ENCODE data around the gene MAP2K5.

MAP2K5 gene

DNA sequence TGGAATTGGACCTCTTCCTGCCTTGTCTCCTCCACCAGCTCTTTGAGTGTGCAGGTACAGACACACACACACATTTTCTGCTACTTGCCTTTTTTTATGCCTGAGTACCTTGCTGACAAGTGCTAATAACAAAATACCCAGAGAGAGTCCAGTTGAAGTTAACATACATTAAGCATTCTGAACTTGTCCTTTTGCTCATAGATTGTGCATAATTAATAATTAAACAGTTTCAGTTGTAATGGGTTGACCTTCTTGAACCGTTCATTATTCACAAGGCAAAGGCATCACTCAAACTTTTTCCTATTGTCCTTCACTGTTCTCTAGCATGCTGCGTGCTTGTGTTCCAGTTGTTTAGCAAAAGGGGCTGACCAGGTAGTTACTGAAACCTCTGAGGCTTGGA, 223.2 kb downstream of the MAP2K5 start:
- DNase-seq, result no peak

DNA sequence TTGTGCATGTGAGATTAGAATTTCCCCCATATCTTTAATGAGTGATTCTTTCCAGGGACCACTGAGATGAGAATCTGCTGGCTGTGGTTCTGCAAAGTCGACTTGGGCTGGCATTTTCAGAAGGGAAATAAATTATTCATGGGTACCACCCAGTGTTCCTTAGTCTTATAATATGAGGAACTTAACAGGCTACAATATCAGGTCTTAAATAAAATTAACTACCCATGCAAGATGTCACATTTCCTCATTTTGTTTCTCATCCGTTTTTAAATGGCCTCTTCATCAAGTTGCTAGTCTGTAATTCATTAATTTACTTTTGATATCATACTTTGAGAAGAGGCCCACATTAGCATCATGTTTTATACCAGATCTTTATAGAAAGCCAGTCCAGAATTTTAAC, 224.5 kb downstream of the MAP2K5 start:
- no peak for DNase-seq

DNA sequence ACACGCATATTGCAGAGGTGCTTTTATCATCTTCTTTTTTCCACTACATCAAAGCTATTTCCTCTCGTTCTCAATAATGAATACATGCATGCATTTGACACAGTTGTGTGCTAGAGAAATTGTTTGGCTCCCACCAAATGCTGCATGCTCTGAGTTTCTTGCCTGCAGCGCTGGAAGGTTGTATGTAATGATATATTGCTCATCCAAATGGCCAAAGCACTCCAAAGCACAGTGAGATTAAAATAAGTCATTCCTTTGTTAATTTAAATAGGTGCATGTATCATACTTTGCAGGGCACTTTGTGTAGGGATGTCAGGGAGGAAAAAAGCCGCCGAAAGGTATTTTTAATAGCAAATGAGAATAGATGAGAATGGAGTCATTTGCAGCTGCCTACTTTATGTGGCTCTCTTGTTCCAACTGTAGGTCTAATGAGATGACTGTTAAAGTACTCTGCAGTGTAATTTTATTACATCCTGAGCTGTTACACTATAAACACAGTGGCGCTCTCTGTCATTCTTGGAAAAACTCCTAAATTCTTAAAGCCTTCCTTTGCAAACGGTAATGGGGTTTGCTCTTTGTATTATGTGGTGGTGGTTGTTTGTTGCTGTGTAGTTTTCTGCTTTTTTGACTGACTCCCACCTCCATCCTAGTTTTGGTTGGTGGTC, 225.9 kb downstream of the MAP2K5 start:
- no peak for DNase-seq

DNA sequence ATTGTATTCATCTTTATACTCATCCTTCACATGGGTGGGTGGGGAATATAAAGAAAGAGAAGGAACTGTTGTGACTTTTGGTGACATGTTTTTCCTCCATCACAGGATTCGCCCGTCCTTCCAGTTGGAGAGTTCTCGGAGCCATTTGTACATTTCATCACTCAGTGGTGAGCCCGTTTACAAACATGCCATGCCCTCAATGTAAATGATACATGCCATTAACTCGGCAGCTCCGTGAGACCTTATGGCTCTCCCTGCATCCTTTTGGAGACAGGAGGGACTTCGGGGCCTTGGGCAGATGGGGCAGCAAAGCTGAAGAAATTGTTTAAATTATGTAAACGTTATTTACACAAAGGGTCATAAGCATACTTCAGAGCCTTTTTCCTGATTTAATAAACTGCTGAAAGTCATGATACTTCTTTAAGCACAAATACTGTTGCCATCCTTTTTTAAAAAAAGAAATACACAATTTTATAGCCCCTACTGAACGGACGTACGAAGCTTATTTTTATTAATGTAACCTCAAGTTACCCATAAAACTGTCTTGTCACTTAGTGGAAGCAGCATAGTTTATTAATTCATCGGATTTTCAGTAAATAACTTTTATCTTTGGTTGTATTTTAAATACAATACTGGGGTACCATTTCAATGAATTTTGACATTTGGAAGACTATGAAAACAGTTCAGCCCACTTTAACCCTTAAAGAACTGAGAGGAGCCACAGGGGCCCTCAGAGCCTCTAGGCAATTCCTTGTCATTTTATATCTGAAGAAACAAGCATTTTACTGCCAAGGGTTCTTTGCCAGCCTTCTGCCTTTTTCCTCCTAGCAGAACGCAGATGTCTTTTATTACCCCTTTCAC, 227.2 kb downstream of the MAP2K5 start:
- DNase-seq, result no peak

DNA sequence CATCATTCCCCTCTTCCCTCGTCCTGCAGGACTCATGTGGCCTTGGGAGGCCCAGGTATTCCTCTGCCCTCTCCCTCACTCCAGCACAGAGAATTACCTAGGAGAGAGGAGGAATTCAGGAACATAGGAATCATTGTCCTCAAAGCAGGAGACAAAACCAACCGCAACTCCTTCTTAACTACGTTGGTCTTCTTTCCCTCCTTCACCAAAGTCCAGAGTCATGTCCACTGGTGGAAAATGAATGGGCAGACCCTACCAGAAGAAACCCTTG, 227.8 kb downstream of the MAP2K5 start:
- DNase-seq, result no peak

DNA sequence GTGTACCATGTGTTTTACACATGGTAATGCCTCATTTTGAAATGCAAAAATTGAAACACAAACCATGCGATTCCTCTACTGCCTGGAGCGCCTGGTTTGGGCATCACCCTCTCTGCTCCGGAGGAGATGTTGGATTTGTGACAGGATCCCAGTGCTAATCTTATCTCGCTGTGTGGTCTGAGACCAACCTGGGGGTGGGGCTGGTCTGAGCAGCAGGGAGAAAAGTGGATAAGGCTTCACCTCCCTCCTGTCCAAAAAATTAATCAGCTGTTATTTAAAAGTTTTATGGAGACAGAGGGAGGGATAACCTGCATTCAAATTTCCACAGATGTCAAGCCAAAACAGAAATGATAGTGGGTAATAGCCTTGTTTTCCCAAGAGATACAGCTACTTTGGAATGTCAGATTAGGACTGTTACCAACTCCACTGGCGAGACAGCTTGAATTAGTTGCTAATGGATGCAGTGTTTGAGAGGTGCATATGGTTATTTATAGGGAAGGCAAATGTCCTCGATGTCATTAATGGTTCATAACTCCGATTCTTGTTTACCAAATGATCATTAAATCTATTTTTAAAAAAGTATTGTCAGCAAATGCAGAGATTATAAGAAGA, 228.8 kb downstream of the MAP2K5 start:
- no peak for DNase-seq

DNA sequence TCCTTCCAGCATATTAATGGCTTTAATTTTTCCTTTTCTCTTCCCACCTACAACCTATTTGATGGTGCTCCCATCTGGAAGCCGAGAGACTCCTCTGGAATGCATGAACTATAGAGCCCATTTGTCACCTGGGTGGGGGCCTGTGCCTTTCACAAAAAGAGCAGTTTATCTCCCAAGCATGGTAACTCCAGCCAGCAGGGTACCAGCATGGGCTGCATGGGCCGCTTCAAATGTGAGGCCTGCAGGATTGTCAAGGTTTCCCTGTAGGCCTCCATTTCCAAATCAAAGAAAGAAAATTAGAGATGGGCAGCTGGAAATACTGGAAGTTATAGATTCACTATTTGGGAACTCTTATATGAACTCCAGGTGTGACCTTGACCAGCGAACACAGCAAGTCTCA, 232.1 kb downstream of the MAP2K5 start:
- DNase-seq, result no peak

DNA sequence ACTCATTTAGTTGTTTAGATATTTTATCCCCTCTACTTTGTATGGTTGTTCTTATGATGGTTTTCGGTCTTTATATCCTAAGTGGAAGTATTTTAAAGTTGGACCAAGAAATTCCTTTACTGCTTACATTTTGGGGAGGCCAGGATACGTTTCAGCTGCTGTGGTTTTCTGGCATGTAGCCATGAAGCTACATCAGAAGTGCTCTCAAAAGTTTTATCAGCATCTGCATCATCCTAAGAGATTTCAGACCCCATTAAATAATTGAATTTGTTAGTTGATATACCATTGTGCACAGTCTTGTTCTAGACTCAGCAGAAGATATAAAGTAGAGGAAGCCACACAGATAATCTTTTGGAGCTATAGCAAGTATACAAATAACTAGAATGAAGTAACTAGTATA, 232.7 kb downstream of the MAP2K5 start:
- DNase-seq, result no peak

DNA sequence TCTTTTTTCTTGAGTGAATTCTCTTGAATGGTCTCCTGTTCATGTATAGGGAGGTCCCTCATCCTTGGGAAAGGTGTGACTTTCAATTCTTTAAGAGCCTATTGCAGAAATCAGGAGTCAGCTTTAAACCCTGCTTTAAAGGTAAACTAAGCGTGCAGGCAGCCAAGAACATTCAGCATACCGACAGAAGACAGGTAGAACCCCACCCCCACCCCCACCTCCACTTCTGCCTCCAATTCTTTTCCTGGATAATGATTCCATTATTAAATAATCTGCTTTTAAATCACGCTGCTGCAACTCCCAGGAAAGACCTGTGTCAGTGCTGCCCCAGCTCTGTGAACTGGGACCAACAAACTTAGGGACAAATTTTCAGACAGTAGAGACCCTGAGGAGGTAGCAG, 233.5 kb downstream of the MAP2K5 start:
- no peak for DNase-seq

DNA sequence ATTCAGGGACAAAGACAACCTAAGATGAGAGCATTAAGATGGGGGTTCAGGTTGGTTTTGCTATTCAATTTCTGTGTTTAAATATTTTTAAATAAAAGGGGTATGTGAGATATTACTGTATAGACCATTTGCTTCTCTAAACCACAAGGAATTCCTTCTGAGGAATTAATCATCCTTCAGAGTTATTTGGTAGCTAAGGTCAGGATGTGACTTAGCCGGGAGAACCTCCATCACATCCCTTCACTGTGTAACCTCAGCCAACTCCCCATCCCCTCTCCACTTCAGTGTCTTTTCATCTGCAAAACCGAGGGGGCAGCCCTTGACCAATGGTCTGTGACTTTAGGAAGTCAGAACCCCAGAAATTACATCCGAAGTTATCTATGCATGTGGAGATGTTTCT, 234.1 kb downstream of the MAP2K5 start:
- no peak for DNase-seq

DNA sequence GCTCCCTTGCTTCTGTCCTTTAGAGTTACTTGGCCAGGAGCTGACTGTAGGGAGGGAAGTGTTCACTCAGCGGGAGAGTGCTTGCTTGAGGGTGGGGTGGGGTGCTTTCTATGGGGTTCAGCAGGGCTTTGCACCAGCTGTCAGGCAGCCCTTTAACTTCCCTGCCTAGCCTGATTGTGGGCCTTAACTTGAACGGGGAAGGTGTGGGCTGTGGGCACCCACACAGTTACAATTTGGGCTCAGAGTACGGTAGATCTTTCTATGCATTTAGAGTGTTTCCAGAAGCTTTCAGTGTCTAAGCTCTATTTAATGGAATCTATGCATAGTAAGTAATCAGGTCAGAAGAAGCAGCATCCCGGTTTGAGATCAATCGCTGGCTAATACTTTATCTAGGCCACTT, 234.6 kb downstream of the MAP2K5 start:
- no peak for DNase-seq

DNA sequence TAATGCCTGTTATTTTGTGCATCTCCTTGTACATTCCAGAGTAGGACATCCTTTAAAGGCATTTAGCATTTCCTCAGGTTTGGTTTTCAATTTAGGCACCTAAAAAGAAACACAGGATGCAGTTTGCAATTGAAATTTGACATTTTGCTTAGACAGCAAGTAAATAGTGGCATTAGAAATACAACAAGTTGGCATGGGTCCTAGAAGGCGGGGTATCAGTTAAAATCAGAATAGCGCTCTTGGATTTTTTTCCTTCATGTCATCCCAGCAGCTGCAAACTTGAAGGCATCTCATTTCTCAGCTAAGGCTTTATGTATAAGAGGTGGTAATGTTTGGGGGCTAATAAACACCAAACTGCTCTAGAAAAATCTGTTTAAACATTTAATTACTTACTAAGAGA, 235.3 kb downstream of the MAP2K5 start:
- no peak for DNase-seq

DNA sequence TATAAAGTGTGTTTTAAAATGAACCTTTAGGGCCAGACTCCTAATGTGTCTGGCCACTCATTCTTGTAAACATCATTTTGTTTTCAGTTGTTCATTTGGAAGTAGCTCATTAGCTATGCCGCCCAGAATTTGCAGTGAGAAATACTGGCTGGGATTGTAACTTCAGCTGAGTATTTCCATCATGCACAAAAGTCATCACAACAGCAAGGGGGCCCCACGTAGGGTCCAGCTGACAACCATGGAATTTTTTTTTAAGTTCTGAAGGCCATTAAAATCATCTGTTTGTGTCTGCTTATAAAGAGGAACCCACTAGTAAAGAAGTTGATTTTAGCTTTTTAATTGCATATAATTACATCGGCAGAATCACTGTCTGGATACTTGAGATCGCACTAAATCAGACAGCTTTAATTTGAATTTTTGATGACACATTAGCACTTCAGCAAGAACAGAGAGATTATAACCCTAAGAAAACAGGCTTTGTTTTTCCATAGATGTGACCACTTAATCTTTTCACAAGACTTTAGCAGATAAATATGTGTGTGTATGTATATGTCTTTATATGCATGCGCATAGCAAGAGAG, 236.6 kb downstream of the MAP2K5 start:
- no peak for DNase-seq

DNA sequence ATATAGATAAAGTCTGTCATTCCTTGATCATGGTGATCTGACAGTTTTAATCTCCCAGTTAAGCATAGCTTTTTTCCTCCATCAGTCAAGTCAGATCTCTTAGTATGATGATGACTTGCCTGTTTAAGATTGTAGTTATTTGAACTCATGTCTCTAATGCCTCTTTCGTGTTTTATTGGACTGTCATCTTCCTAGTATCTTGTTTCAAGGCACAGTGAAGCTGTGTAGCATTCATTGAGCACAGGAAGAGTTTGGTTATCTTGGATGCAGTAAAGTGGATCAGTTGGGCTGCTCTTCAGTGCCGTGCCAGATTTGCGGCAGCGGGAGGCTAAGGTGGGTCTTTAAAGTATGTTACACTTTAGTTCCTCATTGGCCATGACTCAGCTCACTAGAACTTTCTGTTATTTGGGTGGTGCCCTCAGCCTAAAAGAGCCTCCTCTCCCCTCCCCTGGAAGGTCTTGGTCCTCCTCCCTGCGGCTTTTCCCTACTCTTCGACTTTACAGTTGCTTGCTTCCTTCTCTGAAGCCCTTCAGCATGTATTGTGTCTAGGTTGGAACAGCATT, 237.1 kb downstream of the MAP2K5 start:
- DNase-seq, result no peak

DNA sequence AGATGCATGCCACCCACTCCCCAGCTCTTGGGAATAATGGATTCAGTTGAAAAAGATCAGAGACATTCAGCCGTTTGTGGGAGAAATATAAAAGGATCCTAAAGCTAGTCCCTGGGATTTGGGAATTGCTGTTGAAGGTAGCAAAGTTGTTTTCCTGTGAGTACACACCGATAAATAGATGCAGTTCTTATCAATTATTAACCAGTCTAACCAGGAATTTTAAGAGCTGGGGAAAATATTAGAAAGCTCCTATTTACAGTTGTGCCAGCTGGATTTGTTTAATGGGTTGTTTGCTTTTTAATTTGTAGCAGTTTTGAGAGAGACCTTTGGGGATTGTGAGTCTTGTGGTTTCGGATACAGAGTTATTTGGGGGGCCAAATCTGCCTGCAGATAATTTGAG, 238.6 kb downstream of the MAP2K5 start:
- DNase-seq, result no peak

DNA sequence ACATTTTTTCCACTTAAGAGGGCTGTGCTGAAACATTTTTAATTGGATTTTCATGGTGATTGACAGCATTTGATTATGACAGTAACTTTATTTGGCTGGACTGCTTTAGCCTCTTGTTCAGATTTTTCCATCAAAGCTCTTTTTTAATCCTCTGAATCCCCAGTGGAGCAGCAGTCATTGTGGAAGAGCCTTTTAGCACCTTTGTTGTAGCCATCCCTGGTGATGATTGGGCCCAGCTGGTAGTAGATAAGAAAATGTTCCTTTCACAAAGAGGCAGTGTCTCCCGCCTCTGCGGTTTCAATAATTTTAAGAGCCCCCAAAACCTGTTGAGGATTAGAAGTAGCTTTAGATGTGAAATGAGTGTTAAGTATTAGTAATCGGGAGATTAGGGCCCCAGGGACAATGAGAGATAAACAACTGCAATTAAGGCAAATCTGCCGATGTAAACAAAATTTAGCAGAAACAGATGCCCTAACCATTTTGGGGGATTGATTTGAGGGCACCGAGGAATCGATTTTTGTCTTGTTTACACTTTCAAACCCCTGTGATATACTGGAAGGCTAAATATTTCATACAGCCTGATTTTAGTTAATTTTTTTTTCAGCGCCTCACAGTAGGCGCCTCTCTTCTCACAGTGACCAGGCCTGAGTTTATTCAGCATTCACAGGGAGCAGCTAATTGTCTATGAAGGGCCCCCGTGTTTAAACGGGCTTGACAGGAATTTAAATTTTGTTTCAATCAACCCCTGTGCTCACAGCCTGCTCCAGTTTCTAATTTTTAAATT, 239.6 kb downstream of the MAP2K5 start:
- DNase-seq, result no peak

DNA sequence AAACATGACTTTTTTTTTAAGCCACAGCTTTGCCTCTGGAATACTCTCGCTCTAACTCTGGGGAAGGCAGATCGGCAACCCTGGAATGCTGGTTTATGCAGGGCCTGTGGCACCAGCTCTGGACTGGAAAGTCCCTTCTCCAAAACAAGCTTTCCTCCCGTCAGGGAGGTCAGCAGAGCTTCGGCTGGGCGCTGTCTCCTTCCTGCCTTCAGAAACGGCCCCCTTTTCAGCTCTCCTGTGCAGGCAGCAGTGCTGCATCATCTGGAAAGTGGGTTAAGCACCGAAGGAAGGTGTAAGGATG, 240.1 kb downstream of the MAP2K5 start:
- no peak for DNase-seq

DNA sequence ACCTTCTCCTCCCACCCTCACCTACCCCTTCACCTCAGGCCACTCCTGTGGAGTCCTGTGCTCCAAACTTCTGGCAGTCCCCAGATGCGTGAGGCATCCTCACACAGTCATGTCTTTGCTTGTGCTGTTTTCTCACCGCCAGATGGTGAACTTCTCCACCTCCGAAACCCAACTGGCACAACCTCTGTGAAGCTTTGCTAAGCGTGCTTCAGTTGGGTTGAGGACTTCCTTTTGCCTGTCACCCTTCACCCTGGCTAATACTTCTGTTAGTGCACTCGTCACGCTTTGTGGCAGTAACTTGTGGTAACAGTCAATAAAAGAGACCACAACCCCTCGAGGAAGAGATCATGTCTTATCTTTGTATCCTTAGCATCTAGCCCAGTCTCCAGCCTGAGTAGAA, 240.8 kb downstream of the MAP2K5 start:
- no peak for DNase-seq

DNA sequence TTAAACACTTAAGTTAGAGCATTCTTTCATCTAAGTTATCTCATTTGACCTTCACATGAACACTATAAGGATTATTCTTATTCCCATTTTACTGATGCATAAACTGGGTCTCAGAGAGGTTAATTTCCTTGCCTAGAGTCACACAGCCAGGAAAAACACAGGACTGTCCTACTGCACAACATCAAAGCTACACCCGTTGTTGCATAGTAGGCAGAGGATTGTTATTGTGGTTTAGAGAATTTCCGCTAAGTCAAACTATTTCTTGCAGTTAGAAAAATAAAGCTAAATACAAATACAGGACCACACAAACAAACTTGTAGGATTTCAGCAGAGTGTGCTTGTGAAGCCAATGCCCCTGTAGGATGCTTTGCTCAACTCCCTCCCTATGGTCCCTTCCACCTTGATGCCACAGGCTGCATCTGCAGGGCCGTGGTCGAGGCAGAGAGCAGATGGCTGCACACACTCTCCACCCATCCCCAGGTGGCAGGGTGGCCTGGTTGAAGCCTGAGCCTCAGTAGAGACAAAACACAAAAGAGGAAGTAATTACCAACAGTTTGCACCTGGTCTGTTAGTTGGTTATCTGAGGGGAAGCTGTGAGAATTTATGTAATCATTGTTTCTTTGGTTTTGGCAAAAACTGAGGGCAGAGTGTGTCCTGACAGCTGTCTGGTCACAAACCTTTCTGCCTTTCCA, 241.7 kb downstream of the MAP2K5 start:
- peak; percentile 14 for DNase-seq

DNA sequence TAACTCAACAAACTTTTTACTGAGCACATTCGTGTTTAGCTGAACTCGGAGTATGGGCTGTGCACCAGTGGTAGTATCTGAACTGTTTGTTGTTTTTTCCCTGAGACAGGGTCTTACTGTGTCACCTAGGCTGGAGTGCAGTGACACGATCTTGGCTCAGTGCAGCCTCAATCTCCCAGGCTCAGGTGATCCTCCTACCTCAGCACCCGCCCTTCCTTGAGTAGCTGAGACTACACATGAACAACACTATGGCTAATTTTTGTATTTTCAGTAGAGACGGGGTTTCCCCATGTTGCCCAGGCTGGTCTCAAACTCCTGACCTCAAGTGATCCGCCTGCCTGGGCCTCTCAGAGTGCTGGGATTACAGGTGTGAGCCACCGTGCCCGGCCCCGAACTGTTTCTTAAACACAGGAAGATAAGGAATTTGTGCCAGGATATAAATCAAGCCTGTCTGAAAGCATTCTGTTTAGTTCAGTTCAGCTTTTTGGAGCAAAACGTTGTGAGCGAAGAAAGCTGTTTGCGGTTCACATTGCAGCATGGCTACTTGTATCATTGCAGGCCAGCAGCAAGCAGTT, 242.4 kb downstream of the MAP2K5 start:
- no peak for DNase-seq

DNA sequence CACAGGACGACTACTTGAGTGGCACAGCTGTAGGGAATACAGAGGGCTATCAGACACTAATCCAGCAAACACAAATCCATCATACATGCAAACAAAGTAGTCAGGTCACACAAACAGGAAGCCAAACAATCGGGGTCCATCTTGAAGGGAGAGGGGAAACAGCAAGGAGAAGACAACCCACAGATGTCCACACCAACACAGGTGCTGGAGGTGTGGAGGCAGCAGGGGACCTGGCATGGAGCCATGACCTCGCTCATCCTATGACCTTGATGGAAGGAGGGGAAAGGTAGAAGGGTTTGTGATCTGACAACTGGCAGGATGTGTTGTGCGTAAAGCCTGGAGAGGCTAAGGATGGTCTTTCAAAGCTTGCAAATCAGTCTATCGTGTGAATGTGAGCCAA, 242.9 kb downstream of the MAP2K5 start:
- no peak for DNase-seq

DNA sequence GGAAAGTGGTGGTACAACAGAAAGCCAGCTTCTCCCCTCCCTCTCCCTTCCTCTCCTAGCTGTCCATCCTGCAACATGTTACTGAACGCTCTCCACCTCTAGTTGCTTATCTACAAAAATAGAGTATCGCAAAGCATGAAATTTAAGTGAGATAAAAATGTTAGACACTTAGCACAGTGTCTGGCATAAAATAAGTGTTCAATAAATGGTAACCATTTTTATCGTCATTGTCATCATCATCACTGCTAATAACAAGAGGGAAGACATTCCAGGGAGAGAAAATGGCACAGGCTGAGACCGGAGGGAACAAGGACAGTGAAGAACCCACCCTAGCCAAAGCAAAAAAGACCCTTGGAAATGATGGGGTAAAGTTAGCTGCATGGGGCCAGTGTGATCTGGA, 244.1 kb downstream of the MAP2K5 start:
- no peak for DNase-seq

Measured in NCI-H2107 (cell line).